G401.6 (cell line): Measurements from ENCODE around the gene MGAT5.
"Not testable (repeated sequence)": the region's sequence is repeated elsewhere in the genome, so short reads cannot be mapped to it uniquely, and the experiment has no call there.

Experiments
- FAIRE-seq: peaks from 2 replicates; lab custom pipeline; 2012; peaks lifted over from hg19 to GRCh38; lab: Jason Lieb, UNC

The MGAT5 gene

GRCh38 chr2:134468776-134469175 is 214.9 kb downstream of the MGAT5 start:
- FAIRE-seq: no peak

- no peak for FAIRE-seq
Observed at GRCh38 chr2:134469516-134470115, 215.7 kb downstream of the MGAT5 start.

GRCh38 chr2:134470561-134471168 is 216.8 kb downstream of the MGAT5 start:
- FAIRE-seq: no peak

- FAIRE-seq: not testable (repeated sequence)
Observed at GRCh38 chr2:134476982-134477381, 223.1 kb downstream of the MGAT5 start.

GRCh38 chr2:134479696-134480330 is 225.9 kb downstream of the MGAT5 start:
- no peak for FAIRE-seq

- FAIRE-seq: no peak
Observed at GRCh38 chr2:134482131-134482723, 228.4 kb downstream of the MGAT5 start.

GRCh38 chr2:134482766-134483340 is 229.0 kb downstream of the MGAT5 start:
- no peak for FAIRE-seq

GRCh38 chr2:134489732-134490384 is 236.0 kb downstream of the MGAT5 start:
- no peak for FAIRE-seq

- FAIRE-seq: no peak
Observed at GRCh38 chr2:134490559-134490958, 236.7 kb downstream of the MGAT5 start.

GRCh38 chr2:134491022-134491421 is 237.2 kb downstream of the MGAT5 start:
- FAIRE-seq: no peak

GRCh38 chr2:134491771-134492441 is 238.0 kb downstream of the MGAT5 start:
- FAIRE-seq: no peak

GRCh38 chr2:134493797-134494196 is 239.9 kb downstream of the MGAT5 start:
- no peak for FAIRE-seq

GRCh38 chr2:134498654-134499053 is 244.8 kb downstream of the MGAT5 start:
- FAIRE-seq: no peak

- FAIRE-seq: no peak
Observed at GRCh38 chr2:134499307-134499926, 245.5 kb downstream of the MGAT5 start.

GRCh38 chr2:134500211-134500935 is 246.5 kb downstream of the MGAT5 start:
- no peak for FAIRE-seq

- no peak for FAIRE-seq
Observed at GRCh38 chr2:134501476-134502091, 247.7 kb downstream of the MGAT5 start.

- no peak for FAIRE-seq
Observed at GRCh38 chr2:134502104-134502503, 248.2 kb downstream of the MGAT5 start.
